Karpas-422 (cell line): ENCODE data around the gene NES. TPM values are rescaled to one million over a fixed set of nuclear protein-coding genes. Genes with fewer than 3 reads are reported as not detected.
A peak's percentile ranks its signal among the peaks of the same experiment; 100 is the strongest.

Experiments
- DNase-seq: peaks from one replicate; pipeline ENCODE4 v3.0.0-alpha.2; 2015
- H2AFZ ChIP-seq: fragments of 200-600 bp; sonication (generic); 2 replicates; pipeline ENCODE4 v1.6.1; 2014; ENCODE audit warnings: antibody characterized with exemption, low read length, mixed read lengths
- H3K27ac ChIP-seq: fragments of 200-600 bp; sonication (generic); 2 replicates; pipeline ENCODE4 v1.5.1; 2014; ENCODE audit warnings: mild to moderate bottlenecking, low read length, moderate library complexity
- H3K27me3 ChIP-seq: fragments of 200-600 bp; sonication (generic); 2 replicates; pipeline ENCODE4 v1.6.1; 2014; ENCODE audit warnings: low read length, mixed read lengths
- H3K36me3 ChIP-seq: fragments of 200-600 bp; sonication (generic); 2 replicates; pipeline ENCODE4 v1.6.1; 2014; ENCODE audit warnings: low read length, mixed read lengths; ENCODE audit not compliant: insufficient read depth
- H3K4me1 ChIP-seq: fragments of 200-600 bp; sonication (generic); 2 replicates; pipeline ENCODE4 v1.6.1; 2014; ENCODE audit warnings: mild to moderate bottlenecking, low read length, mixed read lengths
- H3K4me2 ChIP-seq: fragments of 200-600 bp; sonication (generic); 2 replicates; pipeline ENCODE4 v1.6.1; 2014; ENCODE audit warnings: low read length, low read depth, mild to moderate bottlenecking; ENCODE audit not compliant: poor library complexity, severe bottlenecking
- H3K4me3 ChIP-seq: fragments of 200-600 bp; sonication (generic); 2 replicates; pipeline ENCODE4 v1.5.1; 2014; ENCODE audit warnings: mild to moderate bottlenecking, antibody characterized with exemption, low read length, mixed read lengths
- H3K79me2 ChIP-seq: fragments of 200-600 bp; sonication (generic); 2 replicates; pipeline ENCODE4 v1.6.1; 2014; ENCODE audit warnings: mild to moderate bottlenecking, low read length, mixed read lengths
- H3K9ac ChIP-seq: fragments of 200-600 bp; sonication (generic); 2 replicates; pipeline ENCODE4 v1.6.0; 2014; ENCODE audit warnings: low read length
- H3K9me2 ChIP-seq: fragments of 200-600 bp; sonication (generic), shearing (Covaris generic); replicated peaks from 2 replicates; pipeline ENCODE4 v1.6.0; 2014; ENCODE audit warnings: mild to moderate bottlenecking, low read length, moderate library complexity; ENCODE audit not compliant: insufficient read depth
- H3K9me3 ChIP-seq: fragments of 300-700, 200-600 bp; sonication (generic); 2 replicates; pipeline ENCODE4 v1.6.1; 2014; ENCODE audit warnings: low read length, mixed read lengths
- H4K20me1 ChIP-seq: fragments of 200-600 bp; sonication (generic); 2 replicates; pipeline ENCODE4 v1.6.1; 2014; ENCODE audit warnings: mild to moderate bottlenecking, antibody characterized with exemption, low read length, low read depth; ENCODE audit not compliant: insufficient read depth
- total RNA-seq: library from RNA; depleted of rRNA; stranded (reverse); fragments of >200 nt; shearing (Covaris generic); gene quantifications from 2 replicates; pipeline ENCODE4 v1.2.3, GENCODE V29; 2014; ENCODE audit warnings: low replicate concordance

The NES gene
- total RNA-seq, 1 experiment from 2014 or later: not detected

DNA sequence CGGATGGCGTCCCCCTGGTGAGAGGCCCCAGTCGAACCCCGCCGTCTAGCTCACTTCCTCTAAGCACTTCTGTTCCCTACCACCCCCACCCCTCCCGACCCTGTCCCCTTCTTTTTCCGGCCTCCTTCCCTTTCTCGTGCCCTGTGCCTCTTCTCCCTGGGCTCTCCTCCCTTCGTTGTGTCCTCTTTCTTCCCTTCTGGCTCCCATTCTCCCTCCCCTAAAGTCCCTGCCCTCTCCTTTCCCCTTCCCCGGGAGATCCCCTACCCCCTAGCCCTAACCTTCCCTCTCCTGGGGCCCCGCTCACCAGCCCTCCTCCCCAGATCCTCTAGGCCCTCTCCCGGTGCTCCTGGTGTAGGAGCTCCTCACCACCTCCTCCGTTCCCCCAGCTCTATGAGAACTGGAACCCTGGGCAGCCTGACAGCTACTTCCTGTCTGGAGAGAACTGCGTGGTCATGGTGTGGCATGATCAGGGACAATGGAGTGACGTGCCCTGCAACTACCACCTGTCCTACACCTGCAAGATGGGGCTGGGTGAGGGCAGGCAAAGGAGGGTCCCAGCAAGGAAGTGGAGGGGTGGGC, 19.4 kb downstream of the NES start:
- Histone ChIP-seq H3K9me2 (no peaks in the 10 kb centered on the region), H3K36me3 (no peaks in the 10 kb centered on the region), H3K79me2 (no peaks in the 10 kb centered on the region), H3K27ac (no peak overlapping the region), H3K4me2 (no peak overlapping the region), H3K4me1 (peaks cover 8% of the 10 kb centered on the region; the same call in 1 of the 2 replicates), H3K4me3 (no peak overlapping the region), H3K27me3 (no peaks in the 10 kb centered on the region), H2AFZ (no peak overlapping the region), H4K20me1 (peaks cover 5% of the 10 kb centered on the region; the same call in 1 of the 2 replicates), H3K9ac (no peak overlapping the region), H3K9me3 (no peaks in the 10 kb centered on the region)
- no peak for DNase-seq

DNA sequence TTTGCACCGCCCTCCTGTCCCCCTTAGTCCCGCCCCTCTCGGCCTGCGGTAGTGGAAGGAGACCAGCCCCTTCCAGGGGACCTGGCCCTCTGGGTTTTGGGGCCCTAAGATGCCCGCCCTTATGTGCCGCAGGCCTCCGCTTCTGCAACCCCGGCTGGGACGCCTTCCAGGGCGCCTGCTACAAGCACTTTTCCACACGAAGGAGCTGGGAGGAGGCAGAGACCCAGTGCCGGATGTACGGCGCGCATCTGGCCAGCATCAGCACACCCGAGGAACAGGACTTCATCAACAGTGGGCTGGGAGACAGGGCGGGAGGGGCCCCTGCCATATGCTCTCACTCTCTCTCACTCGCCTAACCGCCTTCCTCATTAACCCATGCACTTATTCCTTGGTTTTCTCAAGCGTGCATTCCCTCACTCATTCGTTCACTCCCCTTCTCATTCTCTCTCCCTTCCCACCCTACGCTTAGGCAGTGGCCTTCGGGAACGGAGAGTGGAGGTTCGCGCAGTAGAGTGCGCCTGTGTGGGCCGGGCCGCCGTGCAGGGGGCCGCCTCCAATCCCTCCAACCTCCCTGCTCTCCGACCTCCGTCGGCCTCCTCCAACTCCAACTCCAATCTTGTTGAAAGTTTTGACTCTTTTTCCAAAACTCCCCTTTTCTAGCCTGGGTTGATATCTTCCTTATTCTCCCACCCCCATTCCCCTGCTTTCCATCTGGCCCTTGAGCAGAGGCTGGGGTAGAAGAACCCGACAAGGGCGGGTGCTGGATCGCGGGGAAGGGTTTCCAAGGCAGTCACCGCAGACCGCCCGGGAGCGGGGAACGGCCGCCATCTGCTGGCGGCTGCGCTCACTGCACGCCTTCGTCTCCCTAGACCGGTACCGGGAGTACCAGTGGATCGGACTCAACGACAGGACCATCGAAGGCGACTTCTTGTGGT, 20.1 kb downstream of the NES start:
- Histone ChIP-seq H3K9ac (no peak overlapping the region), H2AFZ (no peak overlapping the region), H3K79me2 (no peaks in the 10 kb centered on the region), H3K36me3 (no peaks in the 10 kb centered on the region), H3K9me3 (no peaks in the 10 kb centered on the region), H3K27ac (no peak overlapping the region), H3K4me3 (no peak overlapping the region), H3K27me3 (no peaks in the 10 kb centered on the region), H3K4me2 (no peak overlapping the region), H3K9me2 (no peaks in the 10 kb centered on the region), H4K20me1 (peaks cover 5% of the 10 kb centered on the region; the same call in 1 of the 2 replicates), H3K4me1 (peaks cover 5% of the 10 kb centered on the region; the same call in 1 of the 2 replicates)
- DNase-seq: peak; percentile 81

DNA sequence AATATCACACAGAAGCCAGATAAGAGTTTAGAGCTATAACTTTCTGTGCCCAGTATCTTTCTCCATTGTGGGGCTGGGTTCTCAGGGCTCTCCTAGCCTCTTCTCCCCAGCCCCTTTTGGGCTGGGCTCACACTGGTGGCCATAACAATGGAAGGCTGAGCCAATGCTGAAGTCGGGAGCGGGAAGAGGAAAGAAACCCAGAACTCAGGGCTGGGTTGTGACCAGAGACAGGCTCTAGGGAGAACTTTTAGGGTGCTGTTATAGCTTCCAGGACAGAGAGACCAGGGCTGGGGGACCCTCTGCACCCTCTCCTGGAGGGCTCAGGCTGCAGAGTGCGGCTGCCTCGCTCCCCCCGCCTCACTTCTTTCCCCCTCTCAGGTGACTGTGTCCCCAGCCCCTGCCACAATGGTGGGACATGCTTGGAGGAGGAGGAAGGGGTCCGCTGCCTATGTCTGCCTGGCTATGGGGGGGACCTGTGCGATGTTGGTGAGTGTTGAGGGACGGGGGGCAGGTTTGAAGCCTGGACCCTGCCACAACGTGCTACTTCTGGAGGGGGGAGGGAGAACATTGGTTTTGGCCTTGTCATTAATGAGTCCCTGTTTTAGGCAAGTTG, 21.2 kb downstream of the NES start:
- no peak for DNase-seq
- Histone ChIP-seq H3K9me2 (no peaks in the 10 kb centered on the region), H2AFZ (no peak overlapping the region), H4K20me1 (peaks cover 5% of the 10 kb centered on the region; the same call in 1 of the 2 replicates), H3K79me2 (no peaks in the 10 kb centered on the region), H3K9ac (no peak overlapping the region), H3K9me3 (no peaks in the 10 kb centered on the region), H3K4me3 (no peak overlapping the region), H3K4me2 (no peak overlapping the region), H3K36me3 (no peaks in the 10 kb centered on the region), H3K27ac (no peak overlapping the region), H3K27me3 (no peaks in the 10 kb centered on the region), H3K4me1 (peaks cover 4% of the 10 kb centered on the region; the same call in 1 of the 2 replicates)

DNA sequence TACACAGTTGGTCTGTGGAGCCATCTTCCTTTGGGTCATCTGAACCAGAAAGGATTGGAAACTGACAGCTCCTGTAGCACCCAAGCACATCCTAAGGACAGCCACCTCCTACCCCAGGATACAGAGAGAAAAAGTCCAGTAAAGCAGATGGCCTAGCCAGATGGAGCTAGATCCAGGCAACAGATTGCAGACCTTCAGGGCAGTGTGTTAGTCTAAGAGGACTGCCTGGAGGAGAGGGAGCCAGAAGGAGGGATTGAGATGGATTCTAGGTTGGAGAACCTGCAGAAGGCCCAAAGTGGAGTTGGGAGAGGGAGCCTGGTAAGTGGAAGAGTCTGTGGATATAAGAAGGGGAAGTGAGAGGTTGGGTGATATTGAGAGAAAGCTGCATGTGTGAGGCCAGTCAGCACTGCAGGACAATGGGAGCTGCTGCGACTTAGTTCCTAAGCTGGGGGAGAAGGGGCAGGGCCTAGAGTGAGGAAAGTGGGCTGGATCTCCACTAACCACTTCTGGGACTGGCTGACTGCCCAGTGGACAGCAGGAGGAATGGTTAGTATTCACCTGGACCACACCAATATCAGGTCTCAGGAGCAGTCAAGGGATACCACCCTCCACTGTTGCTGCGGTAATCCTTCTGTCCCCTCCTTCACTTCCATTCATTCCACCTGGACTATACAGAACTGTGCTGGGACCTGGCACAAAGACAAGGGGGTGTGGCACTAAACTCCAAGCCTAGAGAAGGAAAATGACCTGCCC, 21.9 kb downstream of the NES start:
- H3K79me2 ChIP-seq: no peaks in the 10 kb centered on the region
- no peaks in the 10 kb centered on the region for H3K27me3 ChIP-seq
- no peaks in the 10 kb centered on the region for H3K36me3 ChIP-seq
- H3K9me2 ChIP-seq: no peaks in the 10 kb centered on the region
- no peak overlapping the region for H3K4me2 ChIP-seq
- H3K4me3 ChIP-seq: no peak overlapping the region
- no peak overlapping the region for H2AFZ ChIP-seq
- H3K27ac ChIP-seq: no peak overlapping the region
- peaks cover 5% of the 10 kb centered on the region; the same call in 1 of the 2 replicates for H4K20me1 ChIP-seq
- no peaks in the 10 kb centered on the region for H3K9me3 ChIP-seq
- DNase-seq: no peak
- H3K4me1 ChIP-seq: peaks cover 4% of the 10 kb centered on the region; the same call in 1 of the 2 replicates
- H3K9ac ChIP-seq: no peak overlapping the region

DNA sequence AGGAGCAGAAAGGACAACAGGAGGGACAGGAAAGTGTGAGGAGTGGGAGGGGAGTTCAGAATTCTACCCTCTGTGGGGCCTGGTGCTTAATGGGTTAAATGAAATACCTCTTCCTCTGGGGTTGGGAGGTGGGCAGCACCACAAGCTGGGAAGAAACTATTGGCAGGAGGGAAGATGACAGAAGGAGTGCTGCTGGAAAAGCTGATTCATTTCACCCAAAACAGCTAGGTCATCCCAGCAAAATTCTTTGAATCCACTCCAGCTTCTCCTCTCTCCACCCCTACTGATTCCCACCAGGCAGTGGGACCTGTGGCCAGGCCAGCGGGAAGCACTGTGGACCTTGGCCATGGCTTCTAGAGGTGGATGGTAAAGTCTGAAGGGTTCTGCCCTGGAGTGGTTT, 22.5 kb downstream of the NES start:
- no peak overlapping the region for H3K4me3 ChIP-seq
- no peak overlapping the region for H3K9ac ChIP-seq
- no peaks in the 10 kb centered on the region for H3K9me3 ChIP-seq
- peaks cover 5% of the 10 kb centered on the region; the same call in 1 of the 2 replicates for H4K20me1 ChIP-seq
- H3K36me3 ChIP-seq: no peaks in the 10 kb centered on the region
- no peak overlapping the region for H3K27ac ChIP-seq
- DNase-seq: no peak
- no peaks in the 10 kb centered on the region for H3K27me3 ChIP-seq
- no peak overlapping the region for H2AFZ ChIP-seq
- no peak overlapping the region for H3K4me2 ChIP-seq
- no peaks in the 10 kb centered on the region for H3K79me2 ChIP-seq
- H3K9me2 ChIP-seq: no peaks in the 10 kb centered on the region
- peaks cover 4% of the 10 kb centered on the region; the same call in 1 of the 2 replicates for H3K4me1 ChIP-seq

DNA sequence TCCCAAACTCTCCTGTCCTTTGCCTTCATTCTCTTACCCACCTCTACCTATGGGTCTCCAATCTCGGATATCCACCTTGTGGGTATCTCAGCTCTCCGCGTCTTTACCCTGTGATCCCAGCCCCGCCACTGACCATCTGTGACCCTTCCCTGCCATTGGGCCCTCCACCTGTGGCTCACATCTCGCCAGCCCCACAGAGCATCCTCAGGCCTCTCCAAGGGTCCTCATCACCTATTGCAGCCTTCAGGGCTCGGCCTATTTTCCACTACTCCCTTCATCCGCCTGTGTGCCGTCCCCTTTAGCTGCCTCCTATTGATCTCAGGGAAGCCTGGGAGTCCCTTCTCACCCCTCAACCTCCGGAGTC, 24.2 kb downstream of the NES start:
- Histone ChIP-seq H3K4me1 (no peaks in the 10 kb centered on the region), H3K9me3 (no peaks in the 10 kb centered on the region), H4K20me1 (peaks cover 5% of the 10 kb centered on the region; the same call in 1 of the 2 replicates), H3K4me3 (no peak overlapping the region), H3K9ac (no peak overlapping the region), H3K36me3 (no peaks in the 10 kb centered on the region), H3K27me3 (no peaks in the 10 kb centered on the region), H3K9me2 (no peaks in the 10 kb centered on the region), H3K4me2 (no peak overlapping the region), H3K27ac (no peak overlapping the region), H3K79me2 (no peaks in the 10 kb centered on the region), H2AFZ (no peak overlapping the region)
- no peak for DNase-seq

DNA sequence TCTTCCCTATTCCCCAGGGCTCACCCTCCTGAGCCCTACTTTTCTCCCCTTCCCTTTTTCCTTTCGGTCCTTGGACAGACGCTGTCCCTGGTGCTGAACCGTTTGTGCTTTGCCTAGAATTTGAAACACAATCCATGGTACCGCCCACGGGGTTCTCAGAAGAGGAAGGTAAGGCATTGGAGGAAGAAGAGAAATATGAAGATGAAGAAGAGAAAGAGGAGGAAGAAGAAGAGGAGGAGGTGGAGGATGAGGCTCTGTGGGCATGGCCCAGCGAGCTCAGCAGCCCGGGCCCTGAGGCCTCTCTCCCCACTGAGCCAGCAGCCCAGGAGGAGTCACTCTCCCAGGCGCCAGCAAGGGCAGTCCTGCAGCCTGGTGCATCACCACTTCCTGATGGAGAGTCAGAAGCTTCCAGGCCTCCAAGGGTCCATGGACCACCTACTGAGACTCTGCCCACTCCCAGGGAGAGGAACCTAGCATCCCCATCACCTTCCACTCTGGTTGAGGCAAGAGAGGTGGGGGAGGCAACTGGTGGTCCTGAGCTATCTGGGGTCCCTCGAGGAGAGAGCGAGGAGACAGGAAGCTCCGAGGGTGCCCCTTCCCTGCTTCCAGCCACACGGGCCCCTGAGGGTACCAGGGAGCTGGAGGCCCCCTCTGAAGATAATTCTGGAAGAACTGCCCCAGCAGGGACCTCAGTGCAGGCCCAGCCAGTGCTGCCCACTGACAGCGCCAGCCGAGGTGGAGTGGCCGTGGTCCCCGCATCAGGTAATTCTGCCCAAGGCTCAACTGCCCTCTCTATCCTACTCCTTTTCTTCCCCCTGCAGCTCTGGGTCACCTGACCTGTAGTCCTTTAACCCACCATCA, 24.8 kb downstream of the NES start:
- Histone ChIP-seq H3K4me1 (no peaks in the 10 kb centered on the region), H3K4me2 (no peak overlapping the region), H3K27ac (no peak overlapping the region), H3K9ac (no peak overlapping the region), H2AFZ (no peak overlapping the region), H3K36me3 (no peaks in the 10 kb centered on the region), H3K4me3 (no peak overlapping the region), H3K27me3 (no peaks in the 10 kb centered on the region), H3K79me2 (no peaks in the 10 kb centered on the region), H3K9me2 (no peaks in the 10 kb centered on the region), H4K20me1 (peaks cover 5% of the 10 kb centered on the region; the same call in 1 of the 2 replicates), H3K9me3 (no peaks in the 10 kb centered on the region)
- DNase-seq: peak; percentile 75
